GM23248 (cell line): ENCODE data around the gene PLCB4.

ENCODE experiments used
- EZH2 ChIP-seq: fragments of 200-600 bp; sonication (generic); IDR thresholded peaks from 2 replicates; pipeline ENCODE4 v1.6.1; 2018; ENCODE audit warnings: antibody characterized with exemption, mild to moderate bottlenecking; ENCODE audit not compliant: insufficient read depth, poor library complexity, severe bottlenecking
- EZH2phosphoT487 ChIP-seq: fragments of 200-600 bp; sonication (generic); IDR thresholded peaks from 2 replicates; pipeline ENCODE4 v1.6.1; 2018; ENCODE audit warnings: antibody characterized with exemption, moderate library complexity, mild to moderate bottlenecking, low read depth; ENCODE audit not compliant: insufficient read depth

- no peak for TF ChIP-seq EZH2phosphoT487
- TF ChIP-seq EZH2: no peak
Observed at GRCh38 chr20:9281803-9282202, 212.9 kb downstream of the PLCB4 start.
